ENCODE results near the gene PHTF1.

The PHTF1 gene

DNA sequence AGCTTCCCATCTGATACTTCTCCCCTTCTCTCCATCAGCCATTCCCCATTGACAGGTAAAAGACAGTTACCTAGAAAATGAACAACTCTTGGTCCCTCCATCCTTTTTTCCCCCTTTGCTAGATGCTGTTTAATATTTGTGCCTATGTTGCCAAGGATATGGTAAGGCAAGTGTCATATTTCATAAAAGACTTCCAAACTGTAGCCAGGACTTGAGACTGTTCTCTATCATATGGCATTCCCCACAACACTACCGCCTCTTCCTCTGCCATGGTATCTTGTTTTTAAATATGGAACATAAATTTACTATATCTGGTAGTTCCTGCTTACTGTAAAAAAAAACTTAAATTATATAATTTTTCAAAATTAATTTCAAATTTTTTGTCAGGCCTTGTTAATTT, 97.2 kb downstream of the PHTF1 start:
- Histone ChIP-seq H3K4me1 (ENCODE audit: control insufficient read depth in 1 of 2, insufficient read depth in 2 of 2, low read length in 2 of 2) (peaks cover 4 to 23% of the 10 kb centered on the region in 2 donors), H3K4me3 (ENCODE audit: low read depth in 1 of 2, low read length in 2 of 2) (no peak overlapping the region), H3K27me3 (ENCODE audit: low read depth, low read length) (no peaks in the 10 kb centered on the region), H3K36me3 (ENCODE audit: control insufficient read depth in 1 of 2, insufficient read depth in 2 of 2, low read length in 2 of 2) (peaks cover 0 to 12% of the 10 kb centered on the region in 2 donors), H3K27ac (ENCODE audit: low read length) (no peak overlapping the region), H3K9me3 (ENCODE audit: control insufficient read depth in 1 of 2, low read length in 2 of 2) (no peaks in the 10 kb centered on the region)

DNA sequence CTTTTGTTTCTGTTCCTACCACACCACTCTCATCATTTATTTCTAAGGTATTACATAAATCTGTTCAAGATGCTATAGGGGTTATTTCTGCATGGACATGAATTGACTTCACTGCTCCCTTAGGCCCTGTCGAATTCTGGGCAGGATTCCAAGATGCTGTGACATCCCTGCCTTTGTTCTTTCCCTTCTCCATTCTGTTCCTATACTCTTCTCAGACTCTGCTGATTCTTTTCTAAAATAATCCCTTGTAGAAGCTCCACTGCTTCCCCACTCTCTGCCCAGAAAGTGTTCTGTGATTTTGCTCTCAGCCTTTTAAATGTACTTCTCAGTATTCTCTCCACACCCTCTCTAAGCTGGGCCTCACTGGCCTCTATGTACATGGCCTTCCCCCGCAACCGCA, 99.2 kb downstream of the PHTF1 start:
- Histone ChIP-seq H3K9me3 (ENCODE audit: control insufficient read depth in 1 of 2, low read length in 2 of 2) (no peaks in the 10 kb centered on the region), H3K4me1 (ENCODE audit: control insufficient read depth in 1 of 2, insufficient read depth in 2 of 2, low read length in 2 of 2) (peaks cover 4 to 23% of the 10 kb centered on the region in 2 donors), H3K27ac (ENCODE audit: low read length) (no peak overlapping the region), H3K36me3 (ENCODE audit: control insufficient read depth in 1 of 2, insufficient read depth in 2 of 2, low read length in 2 of 2) (no peaks in the 10 kb centered on the region), H3K27me3 (ENCODE audit: low read depth, low read length) (no peaks in the 10 kb centered on the region), H3K4me3 (ENCODE audit: low read depth in 1 of 2, low read length in 2 of 2) (no peak overlapping the region)

DNA sequence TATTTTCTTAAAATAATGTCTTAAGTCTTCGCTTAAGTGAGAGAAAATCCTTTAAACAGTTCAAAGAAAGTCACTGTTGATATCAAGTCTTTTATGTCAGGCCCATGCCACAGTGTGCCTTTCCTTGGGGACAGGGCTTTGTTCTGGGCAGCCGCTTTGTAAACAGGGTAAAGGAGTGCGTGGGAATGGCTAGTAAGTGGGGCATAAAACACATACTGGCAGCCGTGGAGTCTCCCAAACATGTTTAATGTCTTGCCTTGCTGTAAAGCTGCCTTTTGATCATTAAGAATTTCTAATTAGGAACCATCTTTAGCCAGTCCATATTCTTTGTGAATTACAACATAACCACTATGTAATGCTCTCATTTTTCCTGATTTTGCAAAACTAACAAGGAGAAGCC, 99.7 kb downstream of the PHTF1 start:
- Histone ChIP-seq H3K36me3 (ENCODE audit: control insufficient read depth in 1 of 2, insufficient read depth in 2 of 2, low read length in 2 of 2) (no peaks in the 10 kb centered on the region), H3K27ac (ENCODE audit: low read length) (no peak overlapping the region), H3K27me3 (ENCODE audit: low read depth, low read length) (no peaks in the 10 kb centered on the region), H3K4me1 (ENCODE audit: control insufficient read depth in 1 of 2, insufficient read depth in 2 of 2, low read length in 2 of 2) (peaks cover 4 to 23% of the 10 kb centered on the region in 2 donors), H3K9me3 (ENCODE audit: control insufficient read depth in 1 of 2, low read length in 2 of 2) (no peaks in the 10 kb centered on the region), H3K4me3 (ENCODE audit: low read depth in 1 of 2, low read length in 2 of 2) (no peak overlapping the region)

DNA sequence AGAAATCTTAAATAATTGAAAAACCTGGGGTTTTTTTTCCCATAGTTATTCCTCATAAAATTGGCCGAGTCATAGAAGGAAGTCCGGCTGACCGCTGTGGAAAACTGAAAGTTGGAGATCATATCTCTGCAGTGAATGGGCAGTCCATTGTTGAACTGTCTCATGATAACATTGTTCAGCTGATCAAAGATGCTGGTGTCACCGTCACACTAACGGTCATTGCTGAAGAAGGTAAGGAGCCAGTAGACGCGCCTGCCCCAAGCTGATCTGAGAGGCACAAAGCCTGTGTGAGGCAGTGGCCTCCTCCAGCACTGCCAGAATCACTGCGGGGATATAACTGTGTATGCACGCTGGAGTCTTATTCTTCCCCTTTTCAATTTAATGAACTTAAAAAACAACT, 100.3 kb downstream of the PHTF1 start:
- no peaks in the 10 kb centered on the region for H3K27me3 ChIP-seq (ENCODE audit: low read depth, low read length)
- no peak overlapping the region for H3K27ac ChIP-seq (ENCODE audit: low read length)
- H3K9me3 ChIP-seq (ENCODE audit: control insufficient read depth in 1 of 2, low read length in 2 of 2) = no peaks in the 10 kb centered on the region
- peaks cover 4 to 23% of the 10 kb centered on the region in 2 donors for H3K4me1 ChIP-seq (ENCODE audit: control insufficient read depth in 1 of 2, insufficient read depth in 2 of 2, low read length in 2 of 2)
- H3K36me3 ChIP-seq (ENCODE audit: control insufficient read depth in 1 of 2, insufficient read depth in 2 of 2, low read length in 2 of 2) = no peaks in the 10 kb centered on the region
- H3K4me3 ChIP-seq (ENCODE audit: low read depth in 1 of 2, low read length in 2 of 2) = no peak overlapping the region

DNA sequence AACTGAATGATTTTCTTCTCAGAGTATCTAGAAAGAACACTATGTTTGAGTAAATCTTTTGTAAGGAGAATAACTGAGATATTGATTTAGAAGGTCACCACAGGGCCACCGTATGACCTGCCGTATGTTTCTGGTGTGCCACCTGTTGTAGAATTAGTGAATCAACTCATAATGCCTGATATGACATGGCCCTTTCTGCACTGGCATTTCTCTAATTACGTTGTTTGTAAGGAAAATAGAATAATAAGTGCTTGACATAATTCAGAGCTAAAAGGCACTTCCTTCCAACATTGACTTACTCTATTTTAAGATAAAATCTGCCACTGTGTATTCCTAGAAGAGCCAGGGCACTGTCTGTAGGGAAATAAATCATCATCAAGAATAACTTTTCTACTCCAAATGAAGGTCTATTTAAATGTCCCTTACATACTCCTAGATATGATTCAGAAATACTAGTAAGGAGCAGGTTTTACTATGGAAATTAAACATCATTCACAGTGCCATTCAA, 101.7 kb downstream of the PHTF1 start:
- Histone ChIP-seq H3K27me3 (ENCODE audit: low read depth, low read length) (no peaks in the 10 kb centered on the region), H3K36me3 (ENCODE audit: control insufficient read depth in 1 of 2, insufficient read depth in 2 of 2, low read length in 2 of 2) (peaks cover 0 to 5% of the 10 kb centered on the region in 2 donors), H3K4me1 (ENCODE audit: control insufficient read depth in 1 of 2, insufficient read depth in 2 of 2, low read length in 2 of 2) (peaks cover 4 to 17% of the 10 kb centered on the region in 2 donors), H3K4me3 (ENCODE audit: low read depth in 1 of 2, low read length in 2 of 2) (no peak overlapping the region), H3K9me3 (ENCODE audit: control insufficient read depth in 1 of 2, low read length in 2 of 2) (no peaks in the 10 kb centered on the region), H3K27ac (ENCODE audit: low read length) (no peak overlapping the region)

DNA sequence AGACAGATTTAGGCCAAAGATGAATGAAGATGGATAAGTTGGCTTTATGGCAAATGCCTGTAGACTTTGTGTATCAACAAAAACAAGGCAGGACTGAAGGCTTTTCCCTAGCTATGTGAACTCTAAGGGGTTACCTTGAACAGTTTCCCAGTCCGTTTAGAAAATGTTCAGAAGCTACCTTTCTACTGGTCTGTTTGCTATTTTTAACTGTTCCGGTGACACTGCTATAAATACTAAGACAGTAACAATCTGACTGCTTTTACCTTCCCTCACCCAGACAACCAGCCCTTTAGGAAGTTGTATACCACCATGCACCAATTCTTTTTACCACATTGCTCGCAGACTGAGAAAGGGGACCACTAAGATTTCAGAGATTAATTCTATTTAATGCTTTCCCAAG, 102.2 kb downstream of the PHTF1 start:
- no peaks in the 10 kb centered on the region for H3K9me3 ChIP-seq (ENCODE audit: control insufficient read depth in 1 of 2, low read length in 2 of 2)
- H3K27ac ChIP-seq (ENCODE audit: low read length) = no peak overlapping the region
- peaks cover 0 to 5% of the 10 kb centered on the region in 2 donors for H3K36me3 ChIP-seq (ENCODE audit: control insufficient read depth in 1 of 2, insufficient read depth in 2 of 2, low read length in 2 of 2)
- no peak overlapping the region for H3K4me3 ChIP-seq (ENCODE audit: low read depth in 1 of 2, low read length in 2 of 2)
- H3K4me1 ChIP-seq (ENCODE audit: control insufficient read depth in 1 of 2, insufficient read depth in 2 of 2, low read length in 2 of 2) = peaks cover 4 to 17% of the 10 kb centered on the region in 2 donors
- H3K27me3 ChIP-seq (ENCODE audit: low read depth, low read length) = no peaks in the 10 kb centered on the region

DNA sequence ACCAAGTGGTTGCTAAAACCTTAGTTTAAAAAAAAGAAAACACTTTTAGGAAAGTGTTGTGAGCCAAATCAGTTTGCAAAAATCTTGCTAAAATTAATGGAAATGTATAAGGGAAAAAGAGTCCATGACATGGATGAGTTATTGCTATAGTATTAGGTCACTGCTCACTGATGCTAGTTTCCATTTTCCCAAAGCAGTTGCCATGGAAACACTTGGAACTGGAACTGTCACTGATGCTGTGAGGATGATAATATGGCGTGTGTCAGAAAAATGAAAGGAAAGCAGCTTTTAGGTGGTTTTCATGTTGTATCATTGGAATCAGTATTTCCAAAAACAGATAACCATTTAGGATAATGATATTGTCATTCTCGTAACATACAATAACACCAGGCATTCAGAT, 104.4 kb downstream of the PHTF1 start:
- H3K4me3 ChIP-seq (ENCODE audit: low read depth in 1 of 2, low read length in 2 of 2) = no peak overlapping the region
- no peaks in the 10 kb centered on the region for H3K9me3 ChIP-seq (ENCODE audit: control insufficient read depth in 1 of 2, low read length in 2 of 2)
- peaks cover under 1 to 12% of the 10 kb centered on the region in 2 donors for H3K4me1 ChIP-seq (ENCODE audit: control insufficient read depth in 1 of 2, insufficient read depth in 2 of 2, low read length in 2 of 2)
- no peaks in the 10 kb centered on the region for H3K27me3 ChIP-seq (ENCODE audit: low read depth, low read length)
- peaks cover 0 to 5% of the 10 kb centered on the region in 2 donors for H3K36me3 ChIP-seq (ENCODE audit: control insufficient read depth in 1 of 2, insufficient read depth in 2 of 2, low read length in 2 of 2)
- H3K27ac ChIP-seq (ENCODE audit: low read length) = no peak overlapping the region

DNA sequence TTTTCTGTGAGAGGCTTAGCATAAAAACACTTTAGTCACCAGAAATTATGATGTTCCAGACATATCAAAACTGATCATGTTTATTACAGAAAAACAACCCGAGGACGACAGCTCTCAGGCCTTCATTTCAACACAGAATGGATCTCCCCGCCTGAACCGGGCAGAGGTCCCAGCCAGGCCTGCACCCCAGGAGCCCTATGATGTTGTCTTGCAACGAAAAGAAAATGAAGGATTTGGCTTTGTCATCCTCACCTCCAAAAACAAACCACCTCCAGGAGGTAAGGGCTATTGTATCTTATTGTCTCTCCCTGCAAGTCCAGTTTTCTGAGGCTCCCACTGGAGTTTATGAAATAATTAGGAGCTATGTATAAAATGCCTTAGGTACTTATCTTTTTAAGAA, 105.5 kb downstream of the PHTF1 start:
- Histone ChIP-seq H3K36me3 (ENCODE audit: control insufficient read depth in 1 of 2, insufficient read depth in 2 of 2, low read length in 2 of 2) (peaks cover 0 to 5% of the 10 kb centered on the region in 2 donors), H3K27ac (ENCODE audit: low read length) (no peak overlapping the region), H3K4me3 (ENCODE audit: low read depth in 1 of 2, low read length in 2 of 2) (no peak overlapping the region), H3K4me1 (ENCODE audit: control insufficient read depth in 1 of 2, insufficient read depth in 2 of 2, low read length in 2 of 2) (peaks cover 0 to 12% of the 10 kb centered on the region in 2 donors), H3K9me3 (ENCODE audit: control insufficient read depth in 1 of 2, low read length in 2 of 2) (no peaks in the 10 kb centered on the region), H3K27me3 (ENCODE audit: low read depth, low read length) (no peaks in the 10 kb centered on the region)

DNA sequence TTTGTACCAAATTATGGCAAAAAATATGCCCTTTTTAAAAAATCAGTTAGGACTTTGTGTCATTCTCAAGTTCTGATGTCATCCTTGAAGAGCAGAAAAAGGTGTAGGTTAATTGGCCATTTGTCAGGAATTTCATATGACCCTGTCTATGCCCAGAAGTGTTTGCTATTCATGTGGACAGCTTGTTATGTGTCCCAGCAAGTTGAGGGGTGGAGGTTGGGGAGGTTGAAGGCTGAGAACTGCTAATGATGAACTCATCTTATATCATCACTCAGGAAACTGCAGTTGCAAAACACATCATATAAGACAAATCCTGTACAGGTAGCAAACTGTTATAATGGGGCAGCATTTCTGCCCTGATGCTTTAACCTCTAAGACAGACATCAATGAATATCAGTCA, 106.5 kb downstream of the PHTF1 start:
- Histone ChIP-seq H3K36me3 (ENCODE audit: control insufficient read depth in 1 of 2, insufficient read depth in 2 of 2, low read length in 2 of 2) (peaks cover 0 to 5% of the 10 kb centered on the region in 2 donors), H3K9me3 (ENCODE audit: control insufficient read depth in 1 of 2, low read length in 2 of 2) (no peaks in the 10 kb centered on the region), H3K27me3 (ENCODE audit: low read depth, low read length) (no peaks in the 10 kb centered on the region), H3K27ac (ENCODE audit: low read length) (no peak overlapping the region), H3K4me1 (ENCODE audit: control insufficient read depth in 1 of 2, insufficient read depth in 2 of 2, low read length in 2 of 2) (peaks cover 0 to 4% of the 10 kb centered on the region in 2 donors), H3K4me3 (ENCODE audit: low read depth in 1 of 2, low read length in 2 of 2) (no peak overlapping the region)

DNA sequence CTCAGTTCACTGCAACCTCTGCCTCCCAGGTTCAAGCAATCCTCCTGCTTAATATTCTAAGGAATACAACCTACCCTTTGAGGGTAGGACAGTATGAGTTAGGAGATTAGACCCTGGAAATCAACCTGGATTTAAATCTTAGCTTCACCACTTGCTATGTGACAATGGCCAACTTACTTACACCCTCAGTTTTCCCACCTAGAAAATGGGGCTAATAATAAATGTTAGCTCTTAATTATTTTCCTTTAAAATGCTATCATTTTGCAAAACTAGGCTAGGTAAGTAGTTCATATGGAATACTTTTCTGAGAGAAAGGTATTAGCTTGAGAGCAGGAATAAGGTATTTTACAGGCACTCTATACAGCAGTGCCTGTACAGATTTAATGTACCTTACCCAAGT, 110.8 kb downstream of the PHTF1 start:
- Histone ChIP-seq H3K4me1 (ENCODE audit: control insufficient read depth in 1 of 2, insufficient read depth in 2 of 2, low read length in 2 of 2) (no peaks in the 10 kb centered on the region), H3K36me3 (ENCODE audit: control insufficient read depth in 1 of 2, insufficient read depth in 2 of 2, low read length in 2 of 2) (peaks cover 0 to 11% of the 10 kb centered on the region in 2 donors), H3K27me3 (ENCODE audit: low read depth, low read length) (no peaks in the 10 kb centered on the region), H3K4me3 (ENCODE audit: low read depth in 1 of 2, low read length in 2 of 2) (no peak overlapping the region), H3K27ac (ENCODE audit: low read length) (no peak overlapping the region), H3K9me3 (ENCODE audit: control insufficient read depth in 1 of 2, low read length in 2 of 2) (no peaks in the 10 kb centered on the region)

DNA sequence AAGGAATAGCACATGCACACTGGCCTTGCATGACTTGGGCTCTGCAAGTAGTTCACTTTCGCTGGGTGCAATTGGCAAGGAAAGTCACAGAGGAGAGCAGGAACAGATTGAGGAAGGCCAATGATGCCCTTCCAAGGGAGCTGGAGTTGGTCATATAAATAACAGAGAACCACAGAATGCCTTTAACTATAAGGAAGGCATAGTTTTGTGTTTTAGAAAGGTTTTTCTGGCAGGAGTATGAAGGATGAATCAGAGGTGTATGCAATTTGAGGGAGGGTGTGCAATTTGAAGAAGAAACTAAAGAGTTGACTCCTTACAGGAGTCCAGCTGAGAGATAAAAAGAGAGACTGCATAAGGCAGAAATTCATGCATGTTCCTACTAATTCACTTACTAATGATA, 112.1 kb downstream of the PHTF1 start:
- H3K9me3 ChIP-seq (ENCODE audit: control insufficient read depth in 1 of 2, low read length in 2 of 2) = no peaks in the 10 kb centered on the region
- H3K27me3 ChIP-seq (ENCODE audit: low read depth, low read length) = no peaks in the 10 kb centered on the region
- no peaks in the 10 kb centered on the region for H3K4me1 ChIP-seq (ENCODE audit: control insufficient read depth in 1 of 2, insufficient read depth in 2 of 2, low read length in 2 of 2)
- H3K36me3 ChIP-seq (ENCODE audit: control insufficient read depth in 1 of 2, insufficient read depth in 2 of 2, low read length in 2 of 2) = peaks cover 0 to 13% of the 10 kb centered on the region in 2 donors
- H3K4me3 ChIP-seq (ENCODE audit: low read depth in 1 of 2, low read length in 2 of 2) = no peak overlapping the region
- H3K27ac ChIP-seq (ENCODE audit: low read length) = no peak overlapping the region

Measured in muscle layer of duodenum (tissue), 2 donors.